Inflammatory macrophage treated with lipopolysaccharide for 4 hours (primary cell): ENCODE data around the gene JPH4.

Experiments used
- DNase-seq: peaks from one replicate; pipeline ENCODE4 v3.0.0-alpha.2; 2020

Gene JPH4

DNA sequence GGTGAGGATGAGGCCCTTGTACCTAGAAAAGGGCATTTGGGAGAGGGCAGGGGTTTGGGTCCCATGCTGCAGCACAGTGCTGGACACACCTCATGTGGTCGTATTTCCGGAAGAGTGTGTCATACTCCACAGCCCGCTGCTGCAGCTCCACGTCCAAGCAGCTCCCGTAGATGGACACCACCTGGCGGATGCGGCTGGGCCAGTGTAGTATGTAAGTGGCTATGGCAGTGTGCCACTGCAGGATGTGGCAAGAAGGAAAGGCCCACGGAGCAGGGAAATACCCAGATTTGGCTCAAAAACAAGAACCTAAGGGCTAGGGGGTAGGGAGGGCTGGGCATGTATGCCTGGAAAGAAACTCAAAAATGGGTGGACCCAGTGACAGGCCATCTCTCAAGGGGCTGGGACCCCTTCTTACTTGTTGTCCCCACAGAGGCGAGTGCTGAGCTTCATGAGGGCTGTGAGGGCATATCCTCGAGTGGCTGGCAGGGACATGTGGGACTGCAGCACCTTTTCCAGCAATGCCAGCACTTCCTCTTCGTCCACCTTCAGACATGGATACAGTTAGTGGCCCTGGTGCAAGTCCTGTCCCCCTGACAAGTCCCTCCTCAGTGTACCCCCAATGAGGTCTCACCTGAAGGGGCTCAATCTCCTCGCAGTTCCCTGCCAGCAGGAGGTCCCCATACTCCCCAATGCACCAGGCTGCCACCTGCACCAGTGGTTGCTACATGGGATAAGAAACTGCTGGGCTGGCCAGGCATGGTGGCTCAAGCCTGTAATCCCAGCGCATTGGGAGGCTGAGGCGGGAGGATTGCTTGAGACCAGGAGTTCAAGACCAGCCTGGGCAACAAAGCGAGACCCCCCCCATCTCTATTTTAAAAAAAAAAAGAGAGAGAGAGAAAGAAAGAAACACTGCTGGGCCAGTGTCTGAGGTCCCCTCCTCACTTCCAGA is 16.4 kb downstream of the JPH4 start:
- no peak for DNase-seq

- DNase-seq, result no peak
Observed at GRCh38 chr14:23561259-23561658, 17.3 kb downstream of the JPH4 start.

- no peak for DNase-seq
Observed at GRCh38 chr14:23559926-23560520, 18.6 kb downstream of the JPH4 start.

DNA sequence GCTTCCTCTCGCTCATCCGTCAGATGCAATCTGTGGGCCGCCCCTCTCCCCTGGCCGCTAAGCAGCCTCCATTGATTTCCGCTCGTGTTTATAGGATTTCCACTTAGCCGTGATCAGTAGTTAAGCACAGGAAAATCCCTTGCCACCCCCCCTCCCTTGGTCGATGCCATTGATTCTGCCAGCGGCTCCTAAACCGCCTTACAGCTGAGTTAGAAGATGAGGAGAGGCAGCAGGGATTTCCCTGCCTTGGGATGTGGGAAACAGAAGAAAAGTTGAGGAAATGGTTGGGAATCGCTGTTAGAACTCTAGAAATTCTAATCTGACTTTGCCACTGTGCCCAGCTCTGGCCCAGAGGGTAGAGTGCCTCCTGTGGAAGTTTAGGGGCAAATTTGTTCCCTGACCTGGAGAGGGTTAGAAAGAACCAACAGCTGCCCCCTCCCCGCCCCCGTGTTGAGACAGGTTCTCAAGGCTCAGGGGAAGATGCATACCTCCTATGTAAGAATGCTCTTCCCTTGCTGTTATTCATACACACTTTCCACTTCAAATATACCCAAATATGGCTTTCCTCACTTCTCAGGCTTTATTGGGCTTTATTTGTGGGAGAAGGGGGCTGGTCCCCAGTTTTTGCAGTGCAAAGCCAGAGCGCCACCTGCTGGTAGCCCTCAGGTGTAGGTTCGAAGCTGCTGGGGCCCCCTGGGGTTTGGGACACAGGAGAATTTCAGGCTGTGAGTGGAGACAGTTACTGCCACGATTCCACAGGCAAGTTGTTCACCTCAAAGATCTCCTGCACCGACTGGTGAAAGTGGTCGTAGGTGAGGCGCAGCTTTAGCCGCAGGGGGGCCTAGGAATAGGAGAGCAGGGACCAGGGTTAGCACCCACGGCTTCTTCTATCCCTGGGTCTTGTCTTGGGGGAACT is 19.3 kb downstream of the JPH4 start:
- peak; percentile 57 for DNase-seq

- DNase-seq, result no peak
Observed at GRCh38 chr14:23558346-23559009, 20.1 kb downstream of the JPH4 start.

GRCh38 chr14:23557946-23558345 is 20.6 kb downstream of the JPH4 start:
- no peak for DNase-seq

DNA sequence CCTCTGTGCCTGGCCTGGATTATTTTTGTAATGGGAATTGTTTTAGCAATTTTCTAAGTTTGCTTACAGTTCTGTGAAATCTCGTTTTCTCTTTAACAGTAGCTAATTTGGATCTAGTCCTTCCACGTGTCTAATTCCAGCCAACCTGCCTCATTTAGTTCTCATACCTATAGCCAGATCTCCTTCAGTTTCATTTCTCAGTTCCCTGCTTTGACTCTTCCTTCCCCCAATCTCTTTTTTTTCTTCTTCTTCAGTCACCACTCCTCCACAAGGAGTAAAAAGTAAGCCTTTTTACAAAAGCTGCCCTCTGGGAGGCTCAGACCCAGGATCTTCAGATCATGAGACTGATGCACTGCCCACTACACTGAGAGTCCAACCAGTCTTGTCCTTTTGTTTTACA is 21.1 kb downstream of the JPH4 start:
- DNase-seq, result peak; percentile 18

GRCh38 chr14:23556700-23557440 is 21.7 kb downstream of the JPH4 start:
- DNase-seq, result no peak

DNA sequence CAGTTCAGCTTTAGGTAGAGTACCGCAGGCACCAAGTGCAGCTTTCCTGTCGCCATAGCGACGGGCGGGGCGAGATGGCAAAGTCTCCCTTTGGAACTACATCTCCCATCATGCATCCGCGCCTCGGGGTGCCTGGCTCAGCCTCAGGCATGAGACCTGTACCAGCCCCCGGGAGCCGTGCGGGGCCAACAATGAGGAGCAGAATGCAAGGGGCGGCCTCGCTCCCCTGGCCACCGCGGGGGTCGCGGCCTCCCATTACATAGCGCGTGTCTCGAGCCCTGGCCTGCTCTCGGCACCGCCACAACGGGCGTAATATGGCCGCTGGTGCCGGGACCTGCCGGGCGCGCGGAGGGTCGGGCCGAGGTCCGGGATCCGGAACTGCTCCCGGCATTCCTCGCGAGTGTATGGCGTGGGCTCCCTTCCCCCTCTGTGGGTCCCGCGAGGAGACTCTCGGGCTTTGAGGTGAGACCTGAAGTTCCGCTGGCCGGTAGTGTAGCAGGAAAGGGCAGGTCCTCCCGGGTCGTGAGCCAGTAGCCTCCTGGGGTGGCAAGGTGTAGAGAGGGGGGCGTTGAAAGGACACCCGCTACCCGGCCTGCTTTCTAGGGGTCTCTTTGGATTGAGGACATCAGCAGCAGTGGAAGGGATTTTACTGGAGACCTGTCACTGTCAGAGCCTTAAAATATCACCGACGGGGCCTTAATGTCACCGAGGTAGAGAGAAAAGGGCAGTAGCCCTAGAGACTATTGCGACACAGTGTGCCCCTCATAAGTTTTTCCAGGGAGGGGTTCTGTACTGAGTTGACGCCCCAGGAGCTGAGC is 22.5 kb downstream of the JPH4 start, which contains the start of gene THTPA:
TSS of gene THTPA (plus strand) at position 390 of the 818 bp plus-strand sequence. CDS start 487 bp downstream, outside the sequence.
- DNase-seq, result peak; percentile 89

DNA sequence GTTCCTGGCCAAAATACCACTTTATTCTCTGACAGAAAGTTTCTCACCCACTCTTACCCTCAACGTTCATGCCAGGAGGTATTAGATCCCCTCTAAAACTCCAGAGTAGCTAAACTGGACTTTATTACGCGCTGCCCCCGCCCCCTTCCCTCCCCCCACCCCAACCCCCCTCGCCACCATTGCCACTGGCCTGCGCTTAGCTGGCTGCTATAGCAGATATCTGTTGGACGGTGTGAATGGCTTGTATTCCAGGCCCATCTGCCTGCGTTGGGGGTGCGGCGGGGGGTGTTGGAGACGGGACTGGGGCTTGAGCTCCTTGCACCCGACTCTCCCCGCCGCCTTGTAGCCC is 23.1 kb downstream of the JPH4 start:
- no peak for DNase-seq

- peak; percentile 44 for DNase-seq
Observed at GRCh38 chr14:23551266-23552028, 27.1 kb downstream of the JPH4 start, which contains the start of gene ZFHX2. TSS of gene ZFHX2 (minus strand) at chr14:23551765. CDS start at chr14:23535325, 16,440 bp downstream.

DNA sequence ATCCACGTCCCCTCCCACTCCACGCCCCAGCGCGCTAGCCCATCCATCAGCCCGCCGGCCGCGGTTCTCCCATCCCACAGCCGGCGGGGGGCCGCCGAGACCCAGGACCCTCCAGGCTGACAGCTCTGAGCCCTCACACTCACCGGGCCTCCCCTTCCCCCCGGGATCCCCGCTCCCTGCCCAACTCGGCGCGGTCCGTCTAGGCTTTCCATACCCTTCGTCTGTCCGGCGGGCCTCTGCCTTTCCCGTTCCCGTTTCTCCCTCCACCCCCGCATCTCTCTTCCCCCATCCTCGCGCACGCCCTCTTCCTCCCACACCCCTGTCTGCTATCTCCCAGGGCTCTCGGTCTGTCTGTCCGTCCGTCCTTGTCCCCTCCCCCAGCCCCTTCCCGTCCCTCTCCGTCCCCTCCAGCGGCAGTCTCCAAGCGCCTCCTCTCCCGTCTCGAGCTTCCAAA is 27.8 kb downstream of the JPH4 start:
- DNase-seq, result no peak

DNA sequence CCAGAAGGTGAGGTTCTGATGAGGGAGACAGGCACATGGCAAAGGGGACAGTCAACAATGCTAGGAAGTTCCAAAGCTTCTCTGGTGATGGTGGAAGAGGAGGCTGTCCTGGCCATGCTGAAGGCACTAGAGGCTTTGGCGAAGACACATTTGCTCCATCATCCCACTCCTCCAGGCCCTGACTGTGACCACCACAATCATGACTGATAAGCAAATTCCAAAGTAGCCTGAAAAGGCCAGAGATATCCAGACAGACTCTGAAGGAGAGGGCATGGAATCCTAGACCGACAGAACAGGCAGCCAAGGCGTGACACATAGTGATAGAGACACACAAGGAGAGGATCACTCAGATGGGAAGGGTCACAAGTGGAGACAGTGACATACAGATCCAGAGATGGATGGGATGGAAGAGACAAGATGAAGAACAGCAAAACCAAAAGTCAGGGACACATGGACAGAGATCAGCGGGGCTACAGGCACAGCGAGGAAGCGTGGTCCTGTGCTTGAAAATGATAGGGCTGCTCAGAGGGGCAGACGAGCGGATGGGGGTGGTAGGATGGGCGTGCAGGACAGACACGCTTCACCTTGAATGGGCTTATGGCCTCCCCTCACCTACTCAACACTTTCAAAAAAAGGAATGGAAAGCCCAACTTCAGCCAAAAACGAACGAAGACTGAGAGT is 28.3 kb downstream of the JPH4 start:
- DNase-seq, result no peak

DNA sequence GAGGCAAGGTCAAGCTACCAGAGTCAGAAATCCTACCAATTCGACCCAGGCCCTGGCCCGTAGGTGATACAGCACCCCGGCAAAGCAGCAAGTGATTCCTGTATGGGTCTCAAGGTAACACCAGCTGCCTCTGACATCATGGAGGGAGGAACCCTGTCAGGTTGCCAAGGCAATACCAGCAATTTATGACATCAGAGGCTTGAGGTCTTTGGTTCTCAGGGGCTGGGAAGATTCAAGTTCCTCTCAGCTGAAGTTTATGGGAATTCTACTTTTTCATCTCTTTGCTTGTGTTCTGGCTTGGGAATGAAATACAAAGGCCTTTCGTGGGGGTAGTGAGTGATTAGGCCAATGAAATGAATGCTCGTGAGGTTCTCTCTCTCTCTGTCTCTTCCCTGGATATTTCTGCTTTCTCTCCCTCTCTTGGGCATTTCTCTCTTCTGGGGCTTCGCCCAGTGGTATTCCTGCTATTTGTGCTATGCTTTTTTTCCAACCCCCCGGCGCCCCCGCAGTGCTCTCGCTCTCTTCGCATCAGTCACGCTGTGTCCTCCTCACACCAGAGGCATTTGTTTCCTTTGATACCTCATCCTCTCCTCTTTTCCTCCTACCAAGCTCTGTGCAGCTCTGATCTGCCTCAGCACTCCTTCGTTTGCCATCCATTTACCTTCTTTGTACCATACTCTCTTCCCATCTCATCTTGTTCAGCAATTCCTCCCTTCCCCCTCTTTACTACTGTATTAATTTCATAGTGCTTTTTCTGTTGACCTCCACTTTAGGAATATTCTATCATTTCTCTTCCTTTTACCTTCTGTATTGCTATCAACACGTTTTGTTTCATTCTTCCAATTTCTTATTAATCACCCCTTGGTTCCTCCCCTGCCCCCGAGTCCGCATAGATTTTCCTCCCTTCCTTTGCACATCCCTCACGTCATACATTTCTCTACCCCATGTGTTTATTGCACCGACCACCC is 30.0 kb downstream of the JPH4 start:
- DNase-seq, result peak; percentile 49

DNA sequence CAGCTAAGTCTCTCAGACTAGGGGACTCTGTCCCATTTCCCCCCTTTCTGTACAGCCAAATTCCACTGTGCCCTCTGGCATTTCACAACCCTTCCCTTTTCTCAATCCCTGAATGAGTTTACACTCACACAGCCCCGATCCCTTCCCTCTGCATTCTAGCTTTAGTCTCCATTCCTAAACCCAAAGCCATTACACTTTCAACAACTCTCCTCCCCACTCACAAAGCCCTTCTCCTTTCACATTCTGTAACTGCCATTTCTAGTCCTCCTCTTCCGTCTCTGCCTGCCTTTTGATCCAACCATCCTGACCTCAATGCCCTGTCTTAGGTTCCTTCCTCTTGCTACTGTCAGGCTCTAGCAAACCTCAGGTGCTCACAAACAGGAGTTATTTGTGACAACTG is 30.7 kb downstream of the JPH4 start:
- no peak for DNase-seq

- DNase-seq, result no peak
Observed at GRCh38 chr14:23546450-23547035, 32.0 kb downstream of the JPH4 start.

DNA sequence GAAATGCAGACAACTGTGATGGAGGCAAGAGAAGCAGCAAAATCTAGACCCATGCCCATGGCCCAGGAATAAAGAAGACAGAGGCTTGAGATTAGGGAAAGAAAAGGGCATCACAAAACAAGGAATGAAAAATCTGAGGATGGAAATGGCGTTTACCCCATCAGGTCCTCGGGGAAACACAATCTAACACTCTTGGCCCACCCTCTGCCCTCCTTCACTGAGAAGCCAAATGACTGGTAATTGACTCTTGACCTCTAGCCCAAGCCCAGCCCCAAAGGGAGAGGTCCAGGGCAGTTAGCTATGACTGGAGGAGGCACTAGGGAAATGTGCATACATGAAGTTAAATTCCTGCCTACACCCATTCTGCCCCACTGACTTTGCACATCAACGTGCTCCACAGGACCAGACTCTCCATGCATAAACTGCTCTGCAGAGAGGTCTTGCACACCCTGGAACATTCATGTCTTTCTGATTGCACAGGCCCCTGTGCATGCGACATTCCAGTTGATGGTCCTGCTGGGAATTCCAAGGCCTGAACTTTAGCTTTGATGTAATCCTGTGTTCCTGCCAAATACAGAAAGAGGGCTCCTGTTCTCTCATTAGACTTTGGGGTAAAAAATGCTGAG is 32.7 kb downstream of the JPH4 start:
- no peak for DNase-seq
